GM12878 (cell line): ENCODE data around the gene WWOX. TPM values are rescaled to one million over a fixed set of nuclear protein-coding genes. Genes with fewer than 3 reads are reported as not detected.

Source experiments
- ATAC-seq: fragments of 200-7000 bp; cut with Tn5 transposase; 3 replicates; pipeline ENCODE4 v1.9.1; 2020; ENCODE audit warnings: mild to moderate bottlenecking, moderate library complexity
- BruUV-seq: library from RNA; stranded (reverse); fragments of 400-500 nt; replicated peaks from 2 replicates; lab custom pipeline; 2021; lab: Mats Ljungman, UMichigan
- CTCF ChIA-PET: fragments of 300-600 bp; sonication (Branson Sonifier 250); formaldehyde crosslinking; extraction: SDS; loops from one replicate; lab custom pipeline; 2021; ENCODE audit warnings: inconsistent platforms; lab: Yijun Ruan, JAX
- POLR2A ChIA-PET: fragments of 350-600 bp; formaldehyde crosslinking; extraction: SDS; loops from one replicate; lab custom pipeline; 2021; ENCODE audit warnings: inconsistent platforms; lab: Charles Lee
- RAD21 ChIA-PET: fragments of 300-600 bp; sonication (Branson Sonifier 250); formaldehyde crosslinking; loops from one replicate; lab custom pipeline; 2023; ENCODE audit warnings: antibody characterized with exemption; ENCODE audit not compliant: unreplicated experiment; lab: Charles Lee
- SMC1A ChIA-PET: fragments of 300-600 bp; sonication (Branson Sonifier 250); formaldehyde crosslinking; loops from one replicate; lab custom pipeline; 2023; ENCODE audit not compliant: unreplicated experiment, uncharacterized antibody; lab: Charles Lee
- DNase-seq: peaks from one replicate; pipeline ENCODE4 v3.0.0-alpha.2; 2011; ENCODE audit warnings: low read depth, low spot score
- FAIRE-seq: peaks from 3 replicates; lab custom pipeline; 2011; peaks lifted over from hg19 to GRCh38; lab: Jason Lieb, UNC
- H2AFZ ChIP-seq: 2 replicates; pipeline ENCODE4 v1.6.0; 2011; ENCODE audit warnings: low read depth, low read length, control low read depth; ENCODE audit not compliant: control insufficient read depth
- H3K27ac ChIP-seq: 2 replicates; pipeline ENCODE4 v1.5.1; 2011; ENCODE audit warnings: control low read depth; ENCODE audit not compliant: control insufficient read depth, insufficient read depth
- H3K27me3 ChIP-seq, 2 experiments: replicated peaks in 1 of 2; 2 replicates each; pipeline versions ENCODE4 v1.6.0 to v1.6.1; 2011; ENCODE audit warnings: low read length in 1 of 2; ENCODE audit not compliant: control insufficient read depth in 2 of 2, insufficient read depth in 2 of 2
- H3K36me3 ChIP-seq, 2 experiments: 2 replicates each; pipeline ENCODE4 v1.5.1; 2011; ENCODE audit warnings: low read length in 1 of 2; ENCODE audit not compliant: control insufficient read depth in 2 of 2, insufficient read depth in 2 of 2
- H3K4me1 ChIP-seq: 2 replicates; pipeline ENCODE4 v1.6.1; 2011; ENCODE audit warnings: mild to moderate bottlenecking, low read length, moderate library complexity, mixed read lengths; ENCODE audit not compliant: control insufficient read depth, insufficient read depth
- H3K4me2 ChIP-seq: 2 replicates; pipeline ENCODE4 v1.6.0; 2011; ENCODE audit warnings: control low read depth; ENCODE audit not compliant: control insufficient read depth, insufficient read depth
- H3K4me3 ChIP-seq: fragments of 200-600 bp; sonication (generic); 2 replicates; pipeline ENCODE4 v1.5.1; 2016
- H3K79me2 ChIP-seq: 2 replicates; pipeline ENCODE4 v1.6.0; 2011; ENCODE audit warnings: low read length; ENCODE audit not compliant: control insufficient read depth, insufficient read depth
- H3K9ac ChIP-seq: 2 replicates; pipeline ENCODE4 v1.8.0; 2011; ENCODE audit warnings: low read length, control low read depth, mixed read lengths; ENCODE audit not compliant: control insufficient read depth, insufficient read depth
- H3K9me3 ChIP-seq: replicated peaks from 3 replicates; pipeline ENCODE4 v1.5.1; 2011; ENCODE audit warnings: mild to moderate bottlenecking, low read length; ENCODE audit not compliant: control insufficient read depth, insufficient read depth
- H4K20me1 ChIP-seq: 2 replicates; pipeline ENCODE4 v1.6.0; 2011; ENCODE audit not compliant: control insufficient read depth, insufficient read depth
- CHD2 ChIP-seq: IDR thresholded peaks from 2 replicates; pipeline ENCODE4 v1.6.1; 2011; ENCODE audit warnings: low read depth, low read length, improper control_type of control experiment, borderline replicate concordance
- CREM ChIP-seq: IDR thresholded peaks from 2 replicates; pipeline ENCODE4 v1.6.1; 2014; ENCODE audit warnings: antibody characterized with exemption, low read depth
- NFYA ChIP-seq: IDR thresholded peaks from 2 replicates; pipeline ENCODE4 v1.6.1; 2011; ENCODE audit warnings: low read depth, mild to moderate bottlenecking, low read length, improper control_type of control experiment, borderline replicate concordance
- WGBS: methylation state at CpG from one replicate; pipeline ENCODE4 v1.1.6; 2016; ENCODE audit warnings: low lambda C conversion rate; ENCODE audit not compliant: insufficient replicate concordance, insufficient coverage; ENCODE audit errors: missing lambda C conversion rate; 5-methylcytosine and 5-hydroxymethylcytosine counted together
- in situ Hi-C: fragments of 300-500 bp; cut with MboI; formaldehyde crosslinking; loops from 9 replicates; pipeline ENCODE4 v1.14.3; 2018; ENCODE audit warnings: mixed read lengths
- intact Hi-C: fragments of 100-400 bp; cut with micrococcal nuclease; formaldehyde crosslinking; loops from one replicate; pipeline ENCODE4 v1.14.2; 2022; ENCODE audit not compliant: unreplicated experiment
- polyA plus RNA-seq, 11 experiments: library from polyadenylated mRNA; depleted of rRNA in 4 of 11; unstranded in 6 of 11; stranded (reverse) in 5 of 11; fragments of >200 nt; fragmentation: Nextera tagmentation in 4 of 11; fragmentation: Illumina TruSeq in 1 of 11; extraction: Ambion mirVana in 4 of 11; extraction: Trizol in 1 of 11; gene quantifications; 1 replicate in 1 of 11; 2 replicates in 10 of 11; pipeline versions ENCODE4 v1.2.1 to v1.2.3, GENCODE V29; 2011 to 2016; ENCODE audit warnings: inconsistent platforms in 2 of 11, missing spikeins in 2 of 11, low read depth in 1 of 11
- total RNA-seq, 4 experiments: library from RNA; depleted of rRNA in 3 of 4; stranded (reverse); fragments of >200 nt in 3 of 4; fragmentation: Illumina TruSeq in 1 of 4; extraction: Trizol in 1 of 4; gene quantifications; 2 replicates each; pipeline versions ENCODE4 v1.2.1 to v1.2.3, GENCODE V29; 2013 to 2021
- TF ChIP-seq, protein P1 (sequence below): IDR thresholded peaks from 2 replicates; pipeline ENCODE4 v1.6.1; 2011; ENCODE audit warnings: mild to moderate bottlenecking, low read depth, low read length, moderate library complexity; ENCODE audit not compliant: insufficient replicate concordance
- TF ChIP-seq, protein P2 (sequence below): fragments of 450-650 bp; IDR thresholded peaks from 2 replicates; pipeline ENCODE4 v1.6.1; 2018; ENCODE audit warnings: mild to moderate bottlenecking, low read depth, moderate library complexity; ENCODE audit not compliant: partially characterized antibody

Gene WWOX
- total and polyA plus RNA-seq, 10 of the 15 experiments (the other 5 are each of a cell fraction or from before 2014, with no cell fraction given), result 2.8 to 24.4 (median 17.8) TPM

DNA sequence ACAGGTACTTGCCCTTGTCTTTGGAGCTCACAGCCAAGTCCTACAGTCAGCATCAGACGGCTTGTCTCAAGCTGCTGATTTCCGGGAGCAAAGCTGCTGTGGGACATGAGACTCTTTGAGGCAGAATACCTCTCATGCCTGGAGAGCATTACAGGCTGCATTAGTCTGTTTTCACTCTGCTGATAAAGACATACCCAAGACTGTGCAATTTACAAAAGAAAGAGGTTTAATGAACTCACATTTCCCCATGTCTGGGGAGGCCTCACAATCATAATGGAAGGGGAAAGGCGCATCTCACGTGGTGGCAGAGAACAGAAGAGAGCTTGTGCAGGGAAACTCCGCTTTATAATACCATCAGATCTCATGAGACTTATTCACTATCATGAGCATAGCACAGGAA lies 661.2 kb downstream of the WWOX start:
- H3K36me3 ChIP-seq, result no peaks in the 10 kb centered on the region
- no peak for DNase-seq
- no peak overlapping the region for H3K27ac ChIP-seq
- ATAC-seq, result no peak
- no peak overlapping the region for H3K4me3 ChIP-seq
- no peak overlapping the region for H3K4me2 ChIP-seq
- SMC1A ChIA-PET, result interaction anchor here (1.0 to 3.1 kb wide), 3 partner anchors 8 to 21 kb away, joined by 3 to 21 read pairs (median 4); no protein-coding TSS in a partner anchor
- POLR2A ChIA-PET, result no interaction called here
- no TSS peak for BruUV-seq
- no peaks in the 10 kb centered on the region; a peak in 1 of 4 replicates for H3K27me3 ChIP-seq
- H3K79me2 ChIP-seq, result no peaks in the 10 kb centered on the region
- peaks cover 19% of the 10 kb centered on the region for H3K4me1 ChIP-seq
- no peak overlapping the region for H3K9ac ChIP-seq
- H3K9me3 ChIP-seq, result no peaks in the 10 kb centered on the region; the same call in 2 of the 3 replicates
- RAD21 ChIA-PET, result interaction anchor here (0.6 to 1.8 kb wide), 3 partner anchors 11 to 668 kb away, joined by 3 to 5 read pairs (median 4); no protein-coding TSS in a partner anchor
- H4K20me1 ChIP-seq, result no peaks in the 10 kb centered on the region
- CTCF ChIA-PET, result interaction anchor here (1.6 to 3.7 kb wide), 3 partner anchors 10 to 54 kb away, joined by 3 to 17 read pairs (median 7); no protein-coding TSS in a partner anchor
- 85% methylated on average over 5 of the region's 5 CpGs for WGBS
- intact Hi-C loops, result loop anchor here (1.0 kb wide), 1 partner anchor 18 kb away; no protein-coding TSS in a partner anchor
- TF ChIP-seq, protein P1, sequence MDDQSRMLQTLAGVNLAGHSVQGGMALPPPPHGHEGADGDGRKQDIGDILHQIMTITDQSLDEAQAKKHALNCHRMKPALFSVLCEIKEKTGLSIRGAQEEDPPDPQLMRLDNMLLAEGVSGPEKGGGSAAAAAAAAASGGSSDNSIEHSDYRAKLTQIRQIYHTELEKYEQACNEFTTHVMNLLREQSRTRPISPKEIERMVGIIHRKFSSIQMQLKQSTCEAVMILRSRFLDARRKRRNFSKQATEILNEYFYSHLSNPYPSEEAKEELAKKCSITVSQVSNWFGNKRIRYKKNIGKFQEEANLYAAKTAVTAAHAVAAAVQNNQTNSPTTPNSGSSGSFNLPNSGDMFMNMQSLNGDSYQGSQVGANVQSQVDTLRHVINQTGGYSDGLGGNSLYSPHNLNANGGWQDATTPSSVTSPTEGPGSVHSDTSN, result no peak
- TF ChIP-seq CHD2 (no peak), CREM (no peak), NFYA (no peak)
- TF ChIP-seq, protein P2, sequence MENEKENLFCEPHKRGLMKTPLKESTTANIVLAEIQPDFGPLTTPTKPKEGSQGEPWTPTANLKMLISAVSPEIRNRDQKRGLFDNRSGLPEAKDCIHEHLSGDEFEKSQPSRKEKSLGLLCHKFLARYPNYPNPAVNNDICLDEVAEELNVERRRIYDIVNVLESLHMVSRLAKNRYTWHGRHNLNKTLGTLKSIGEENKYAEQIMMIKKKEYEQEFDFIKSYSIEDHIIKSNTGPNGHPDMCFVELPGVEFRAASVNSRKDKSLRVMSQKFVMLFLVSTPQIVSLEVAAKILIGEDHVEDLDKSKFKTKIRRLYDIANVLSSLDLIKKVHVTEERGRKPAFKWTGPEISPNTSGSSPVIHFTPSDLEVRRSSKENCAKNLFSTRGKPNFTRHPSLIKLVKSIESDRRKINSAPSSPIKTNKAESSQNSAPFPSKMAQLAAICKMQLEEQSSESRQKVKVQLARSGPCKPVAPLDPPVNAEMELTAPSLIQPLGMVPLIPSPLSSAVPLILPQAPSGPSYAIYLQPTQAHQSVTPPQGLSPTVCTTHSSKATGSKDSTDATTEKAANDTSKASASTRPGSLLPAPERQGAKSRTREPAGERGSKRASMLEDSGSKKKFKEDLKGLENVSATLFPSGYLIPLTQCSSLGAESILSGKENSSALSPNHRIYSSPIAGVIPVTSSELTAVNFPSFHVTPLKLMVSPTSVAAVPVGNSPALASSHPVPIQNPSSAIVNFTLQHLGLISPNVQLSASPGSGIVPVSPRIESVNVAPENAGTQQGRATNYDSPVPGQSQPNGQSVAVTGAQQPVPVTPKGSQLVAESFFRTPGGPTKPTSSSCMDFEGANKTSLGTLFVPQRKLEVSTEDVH, result no peak
- no peak overlapping the region for H2AFZ ChIP-seq
- in situ Hi-C loops, result no loop called here
- FAIRE-seq, result no peak
